IPS-18a (cell line): ENCODE measurements around the gene DNAJA3.

Experiments used
- H3K27ac ChIP-seq: one replicate; pipeline ENCODE4 v1.5.1; 2013; ENCODE audit warnings: low read length
- H3K27me3 ChIP-seq: one replicate; pipeline ENCODE4 v1.6.1; 2013; ENCODE audit warnings: mild to moderate bottlenecking, low read length; ENCODE audit not compliant: control insufficient read depth, insufficient read depth
- H3K36me3 ChIP-seq: one replicate; pipeline ENCODE4 v1.6.1; 2013; ENCODE audit warnings: low read depth, low read length; ENCODE audit not compliant: control insufficient read depth
- H3K4me1 ChIP-seq: one replicate; pipeline ENCODE4 v1.6.1; 2013; ENCODE audit warnings: low read depth, low read length; ENCODE audit not compliant: control insufficient read depth
- H3K4me3 ChIP-seq: one replicate; pipeline ENCODE4 v1.5.1; 2013; ENCODE audit warnings: low read length
- H3K9ac ChIP-seq: one replicate; pipeline ENCODE4 v1.6.1; 2013; ENCODE audit warnings: mild to moderate bottlenecking, low read length, moderate library complexity
- H3K9me3 ChIP-seq: one replicate; pipeline ENCODE4 v1.6.1; 2013; ENCODE audit warnings: low read depth, low read length; ENCODE audit not compliant: control insufficient read depth

Gene DNAJA3

GRCh38 chr16:4496305-4496704 lies 70.6 kb downstream of the DNAJA3 start:
- Histone ChIP-seq H3K36me3 (no peaks in the 10 kb centered on the region), H3K27me3 (no peaks in the 10 kb centered on the region), H3K9me3 (no peaks in the 10 kb centered on the region), H3K4me3 (no peak overlapping the region), H3K4me1 (no peaks in the 10 kb centered on the region), H3K27ac (no peak overlapping the region), H3K9ac (no peak overlapping the region)

- Histone ChIP-seq H3K4me1 (no peaks in the 10 kb centered on the region), H3K36me3 (no peaks in the 10 kb centered on the region), H3K27ac (no peak overlapping the region), H3K4me3 (no peak overlapping the region), H3K9me3 (no peaks in the 10 kb centered on the region), H3K9ac (no peak overlapping the region), H3K27me3 (no peaks in the 10 kb centered on the region)
Observed at GRCh38 chr16:4498546-4499195, 73.0 kb downstream of the DNAJA3 start.

- Histone ChIP-seq H3K36me3 (no peaks in the 10 kb centered on the region), H3K27me3 (no peaks in the 10 kb centered on the region), H3K4me3 (no peak overlapping the region), H3K9ac (no peak overlapping the region), H3K4me1 (no peaks in the 10 kb centered on the region), H3K27ac (no peak overlapping the region), H3K9me3 (no peaks in the 10 kb centered on the region)
Observed at GRCh38 chr16:4499196-4499555, 73.5 kb downstream of the DNAJA3 start.

GRCh38 chr16:4500272-4500671 lies 74.6 kb downstream of the DNAJA3 start:
- Histone ChIP-seq H3K9me3 (no peaks in the 10 kb centered on the region), H3K27me3 (no peaks in the 10 kb centered on the region), H3K9ac (no peak overlapping the region), H3K27ac (no peak overlapping the region), H3K4me1 (no peaks in the 10 kb centered on the region), H3K36me3 (no peaks in the 10 kb centered on the region), H3K4me3 (no peak overlapping the region)

- H3K4me1 ChIP-seq, result no peaks in the 10 kb centered on the region
- no peaks in the 10 kb centered on the region for H3K9me3 ChIP-seq
- H3K27ac ChIP-seq, result no peak overlapping the region
- no peaks in the 10 kb centered on the region for H3K36me3 ChIP-seq
- H3K4me3 ChIP-seq, result no peak overlapping the region
- no peaks in the 10 kb centered on the region for H3K27me3 ChIP-seq
- no peak overlapping the region for H3K9ac ChIP-seq
Observed at GRCh38 chr16:4501071-4501478, 75.4 kb downstream of the DNAJA3 start.

GRCh38 chr16:4505356-4506147 lies 79.9 kb downstream of the DNAJA3 start:
- H3K9me3 ChIP-seq, result no peaks in the 10 kb centered on the region
- no peaks in the 10 kb centered on the region for H3K4me1 ChIP-seq
- no peak overlapping the region for H3K4me3 ChIP-seq
- H3K9ac ChIP-seq, result no peak overlapping the region
- H3K36me3 ChIP-seq, result peaks cover 17% of the 10 kb centered on the region
- no peaks in the 10 kb centered on the region for H3K27me3 ChIP-seq
- no peak overlapping the region for H3K27ac ChIP-seq
